ENCODE data around the gene TMEM25.

DNA sequence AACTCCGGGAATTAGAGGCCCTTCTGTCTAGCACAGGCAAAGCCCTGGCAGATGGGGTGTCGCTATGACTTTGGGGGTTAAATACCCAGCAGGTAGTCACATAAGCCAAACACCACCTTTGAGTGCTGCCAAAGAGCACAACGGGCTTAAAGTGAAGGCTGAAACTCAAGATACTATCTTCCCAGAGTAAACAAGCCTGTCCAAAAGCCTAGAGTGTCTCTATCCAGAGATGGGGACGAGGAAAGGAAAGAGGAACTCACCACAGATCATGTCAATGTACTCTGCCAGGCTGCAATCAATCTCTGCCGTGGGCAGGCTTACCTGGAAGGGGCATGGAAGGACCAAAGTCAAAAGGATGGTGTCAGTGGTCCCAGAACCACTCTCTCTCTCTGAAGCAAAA lies 14.5 kb downstream of the TMEM25 start:
- TF ChIP-seq, protein P1, sequence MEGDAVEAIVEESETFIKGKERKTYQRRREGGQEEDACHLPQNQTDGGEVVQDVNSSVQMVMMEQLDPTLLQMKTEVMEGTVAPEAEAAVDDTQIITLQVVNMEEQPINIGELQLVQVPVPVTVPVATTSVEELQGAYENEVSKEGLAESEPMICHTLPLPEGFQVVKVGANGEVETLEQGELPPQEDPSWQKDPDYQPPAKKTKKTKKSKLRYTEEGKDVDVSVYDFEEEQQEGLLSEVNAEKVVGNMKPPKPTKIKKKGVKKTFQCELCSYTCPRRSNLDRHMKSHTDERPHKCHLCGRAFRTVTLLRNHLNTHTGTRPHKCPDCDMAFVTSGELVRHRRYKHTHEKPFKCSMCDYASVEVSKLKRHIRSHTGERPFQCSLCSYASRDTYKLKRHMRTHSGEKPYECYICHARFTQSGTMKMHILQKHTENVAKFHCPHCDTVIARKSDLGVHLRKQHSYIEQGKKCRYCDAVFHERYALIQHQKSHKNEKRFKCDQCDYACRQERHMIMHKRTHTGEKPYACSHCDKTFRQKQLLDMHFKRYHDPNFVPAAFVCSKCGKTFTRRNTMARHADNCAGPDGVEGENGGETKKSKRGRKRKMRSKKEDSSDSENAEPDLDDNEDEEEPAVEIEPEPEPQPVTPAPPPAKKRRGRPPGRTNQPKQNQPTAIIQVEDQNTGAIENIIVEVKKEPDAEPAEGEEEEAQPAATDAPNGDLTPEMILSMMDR (IDR thresholded peaks at IDR 0.05), result no peak
- TF ChIP-seq POLR2A (IDR thresholded peaks at IDR 0.05), result no peak
